ENCODE results near the gene CAPN5.

Gene CAPN5

DNA sequence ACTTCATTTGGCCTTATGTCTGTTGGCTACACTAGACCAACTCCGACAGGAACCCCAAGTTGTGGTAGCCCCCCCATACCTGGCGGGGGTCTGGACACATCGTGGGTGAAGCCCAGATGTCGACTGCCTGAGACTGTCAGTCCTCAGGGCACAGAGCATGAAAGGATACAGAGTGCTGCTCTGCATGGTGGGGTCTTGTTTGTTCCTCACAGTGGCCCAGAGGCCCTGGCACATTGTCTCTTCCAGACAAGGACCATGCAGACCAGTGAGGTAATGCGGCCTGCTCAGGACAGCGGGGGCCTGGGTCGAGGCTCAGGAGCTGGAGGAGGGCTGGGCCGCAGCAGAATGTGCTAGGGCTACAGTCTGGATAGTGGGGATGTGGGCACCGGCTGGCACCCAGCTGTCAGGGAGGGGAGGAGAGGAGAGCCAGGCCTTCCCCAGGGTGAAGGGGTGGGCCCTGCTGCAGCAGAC, 14.6 kb downstream of the CAPN5 start:
- peaks cover 6% of the 10 kb centered on the region for H3K9me3 Mint-ChIP-seq
- H3K27ac Mint-ChIP-seq: no peak overlapping the region
- H3K4me1 Mint-ChIP-seq (ENCODE audit: low read depth): peaks cover 32% of the 10 kb centered on the region
- no peaks in the 10 kb centered on the region for H3K27me3 Mint-ChIP-seq
- no peak overlapping the region for H3K4me3 Mint-ChIP-seq
- no peaks in the 10 kb centered on the region for H3K36me3 Mint-ChIP-seq (ENCODE audit: low read depth)

DNA sequence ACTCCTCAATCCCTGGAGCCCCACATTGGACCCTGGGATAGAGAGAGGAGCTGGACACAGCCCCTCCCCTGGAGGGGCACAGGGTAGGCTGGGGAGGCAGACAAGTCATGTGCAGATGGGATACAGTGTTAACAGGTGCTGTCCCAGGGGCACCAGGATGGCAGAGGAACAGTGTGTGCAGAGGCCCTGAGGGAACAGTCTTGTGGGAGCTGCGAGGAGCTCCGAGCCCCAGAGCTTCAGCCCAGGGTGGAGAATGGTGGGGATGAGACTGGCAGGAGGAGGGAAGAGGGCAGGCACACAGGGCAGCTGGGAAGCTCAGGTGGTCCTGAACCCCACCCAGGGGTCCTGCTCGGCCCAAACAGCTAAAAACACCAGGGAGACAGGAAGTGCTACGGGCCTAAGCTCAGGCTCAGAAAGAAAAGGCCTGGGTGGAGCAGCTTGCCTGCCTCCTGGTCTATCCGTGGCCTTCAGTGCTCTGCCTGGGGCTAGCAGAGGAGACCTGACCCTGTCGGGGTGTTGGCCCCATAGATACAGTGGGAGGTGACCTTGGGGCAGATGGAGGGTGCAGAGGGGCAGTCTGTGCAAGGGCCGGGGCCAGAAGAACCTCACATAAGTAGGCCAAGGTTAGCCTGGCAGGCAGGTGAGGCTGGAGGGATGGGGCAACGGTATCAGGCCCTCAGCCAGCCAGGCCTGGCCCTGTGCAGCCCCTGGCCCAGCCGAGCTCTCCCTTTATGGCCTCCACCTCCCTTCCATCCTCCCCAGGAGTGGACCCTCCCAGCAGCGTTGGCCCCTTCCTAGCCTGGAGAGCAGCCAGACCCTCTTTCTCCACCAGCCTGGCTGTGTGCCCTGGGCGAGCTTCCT, 15.4 kb downstream of the CAPN5 start:
- Mint-ChIP-seq H3K27me3 (no peaks in the 10 kb centered on the region), H3K36me3 (ENCODE audit: low read depth) (no peaks in the 10 kb centered on the region), H3K4me3 (peak overlapping the region; percentile 74), H3K9me3 (peaks cover 6% of the 10 kb centered on the region), H3K4me1 (ENCODE audit: low read depth) (peaks cover 32% of the 10 kb centered on the region), H3K27ac (peak overlapping the region; percentile 96)

DNA sequence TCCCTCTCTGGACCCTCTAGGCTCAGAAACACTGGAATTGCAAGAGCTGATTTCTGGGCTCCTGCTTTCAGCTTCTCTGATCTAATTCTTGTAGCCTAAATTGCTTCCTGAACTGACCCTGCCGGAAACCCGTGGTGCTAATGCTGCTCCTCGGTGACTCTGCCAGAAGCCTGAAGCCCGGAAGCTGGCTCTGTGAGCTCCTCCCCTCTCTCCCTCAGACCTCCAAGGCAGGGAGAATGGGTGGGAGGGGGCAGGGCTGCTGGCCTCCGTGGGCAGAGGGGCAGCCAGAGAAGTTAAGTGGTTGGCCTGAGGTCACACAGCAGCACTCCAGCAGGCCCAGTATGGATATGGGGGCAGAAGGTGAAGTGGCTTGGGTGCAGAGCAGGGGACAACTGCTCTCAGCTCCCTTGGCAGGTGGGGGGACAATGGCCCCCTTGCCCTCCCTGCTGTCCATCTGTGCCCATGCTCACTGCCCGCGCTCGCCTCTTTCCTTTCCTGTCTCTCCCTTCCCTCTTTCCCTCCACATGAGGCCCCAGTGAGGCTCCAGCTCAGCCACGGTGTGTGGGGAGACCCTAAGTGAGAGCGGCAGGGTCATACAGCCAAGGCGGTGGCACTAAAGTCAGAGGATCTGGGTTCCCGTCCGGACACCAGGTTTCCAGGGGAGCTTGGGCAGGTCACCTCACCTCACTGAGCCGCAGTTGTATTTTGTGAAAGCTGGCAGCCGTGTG, 16.2 kb downstream of the CAPN5 start:
- no peaks in the 10 kb centered on the region for H3K27me3 Mint-ChIP-seq
- H3K4me3 Mint-ChIP-seq: peak overlapping the region; percentile 74
- peak overlapping the region; percentile 96 for H3K27ac Mint-ChIP-seq
- peaks cover 6% of the 10 kb centered on the region for H3K9me3 Mint-ChIP-seq
- peaks cover 32% of the 10 kb centered on the region for H3K4me1 Mint-ChIP-seq (ENCODE audit: low read depth)
- no peaks in the 10 kb centered on the region for H3K36me3 Mint-ChIP-seq (ENCODE audit: low read depth)

DNA sequence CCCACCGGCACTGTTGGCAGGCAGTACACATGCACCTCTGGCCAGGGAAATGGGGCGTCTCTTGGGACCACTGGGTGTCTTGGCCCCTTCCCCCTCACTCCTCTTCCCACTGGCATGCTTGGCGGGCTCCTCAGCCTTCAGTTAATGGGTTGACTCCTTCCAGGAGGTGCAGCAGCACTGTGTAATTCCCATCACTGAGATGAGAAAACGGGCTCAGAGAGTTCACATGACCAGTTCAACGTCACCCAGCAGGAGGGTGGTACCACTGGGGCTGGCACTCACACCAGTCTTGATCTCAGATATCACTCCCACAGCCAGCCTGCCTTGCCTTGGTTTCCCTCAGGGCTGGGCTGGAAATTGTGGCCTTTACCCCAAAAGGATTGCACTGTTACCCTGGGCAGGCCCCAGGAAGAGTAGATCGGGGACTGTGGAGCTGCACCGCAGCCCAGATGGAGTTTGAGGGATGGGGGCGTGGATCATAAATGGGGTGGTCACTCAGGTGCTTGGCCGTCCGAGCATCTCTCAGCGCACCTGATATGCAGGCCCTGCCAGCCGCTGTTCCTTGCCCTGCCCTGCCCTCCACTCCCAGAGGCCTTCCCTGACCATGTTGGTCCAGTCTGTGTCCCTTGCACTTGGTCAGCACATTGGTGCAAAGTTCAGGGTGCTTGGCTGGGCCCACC, 16.9 kb downstream of the CAPN5 start:
- H3K27me3 Mint-ChIP-seq: no peaks in the 10 kb centered on the region
- H3K9me3 Mint-ChIP-seq: peaks cover 4% of the 10 kb centered on the region
- H3K4me3 Mint-ChIP-seq: no peak overlapping the region
- peaks cover 32% of the 10 kb centered on the region for H3K4me1 Mint-ChIP-seq (ENCODE audit: low read depth)
- no peak overlapping the region for H3K27ac Mint-ChIP-seq
- H3K36me3 Mint-ChIP-seq (ENCODE audit: low read depth): no peaks in the 10 kb centered on the region

DNA sequence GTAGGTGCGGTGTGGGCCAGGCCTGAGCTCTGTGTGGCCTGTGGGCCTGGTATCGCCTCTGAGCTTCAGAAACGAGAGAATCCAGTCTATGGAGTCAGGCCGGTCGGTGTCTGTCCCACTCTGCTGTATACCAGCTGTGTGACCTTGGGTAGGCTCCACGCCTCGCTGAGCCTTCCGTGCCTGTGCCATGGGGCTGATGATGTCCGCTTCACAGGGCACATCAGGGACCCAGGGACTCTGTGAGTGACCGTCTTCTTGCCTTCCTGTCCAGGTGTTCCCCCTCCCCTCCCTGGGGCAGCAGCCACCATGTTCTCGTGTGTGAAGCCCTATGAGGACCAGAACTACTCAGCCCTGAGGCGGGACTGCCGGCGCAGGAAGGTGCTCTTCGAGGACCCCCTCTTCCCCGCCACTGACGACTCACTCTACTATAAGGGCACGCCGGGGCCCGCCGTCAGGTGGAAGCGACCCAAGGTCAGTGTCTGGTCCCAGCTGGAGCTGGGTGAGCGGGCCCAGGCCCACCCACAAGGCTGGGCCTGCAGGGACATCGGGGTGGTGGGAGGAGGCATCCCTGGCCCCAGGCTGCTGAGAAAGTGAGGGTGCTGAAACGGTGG, 17.9 kb downstream of the CAPN5 start:
- no peak overlapping the region for H3K27ac Mint-ChIP-seq

DNA sequence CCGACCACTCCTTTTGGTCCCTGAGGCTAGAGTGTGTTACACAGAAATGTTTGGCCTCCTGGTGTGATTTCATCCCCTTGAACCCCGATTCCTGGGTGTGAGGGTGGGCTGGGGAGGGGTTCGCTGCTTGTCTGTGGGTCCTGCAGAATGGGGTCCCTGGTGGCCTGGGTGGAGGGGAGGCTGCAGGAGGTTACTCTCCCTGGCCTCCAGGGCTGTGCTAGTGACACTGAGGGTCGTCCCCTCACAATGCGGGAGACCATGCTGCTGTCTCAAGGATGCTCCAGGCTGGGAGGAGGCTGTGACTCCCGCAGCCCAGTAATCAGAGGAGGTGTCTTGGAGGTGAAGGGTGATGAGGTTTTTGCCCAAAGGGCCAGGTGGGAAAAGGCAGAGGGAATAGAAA, 18.9 kb downstream of the CAPN5 start:
- no peaks in the 10 kb centered on the region for H3K27me3 Mint-ChIP-seq
- H3K9me3 Mint-ChIP-seq: no peaks in the 10 kb centered on the region
- H3K27ac Mint-ChIP-seq: no peak overlapping the region
- H3K36me3 Mint-ChIP-seq (ENCODE audit: low read depth): no peaks in the 10 kb centered on the region
- H3K4me3 Mint-ChIP-seq: no peak overlapping the region
- peaks cover 24% of the 10 kb centered on the region for H3K4me1 Mint-ChIP-seq (ENCODE audit: low read depth)

More for the DNA sequence above, 17.9 kb downstream of the CAPN5 start:
- Mint-ChIP-seq H3K4me3 (no peak overlapping the region), H3K4me1 (ENCODE audit: low read depth) (peaks cover 31% of the 10 kb centered on the region), H3K36me3 (ENCODE audit: low read depth) (no peaks in the 10 kb centered on the region), H3K9me3 (no peaks in the 10 kb centered on the region), H3K27me3 (no peaks in the 10 kb centered on the region)

DNA sequence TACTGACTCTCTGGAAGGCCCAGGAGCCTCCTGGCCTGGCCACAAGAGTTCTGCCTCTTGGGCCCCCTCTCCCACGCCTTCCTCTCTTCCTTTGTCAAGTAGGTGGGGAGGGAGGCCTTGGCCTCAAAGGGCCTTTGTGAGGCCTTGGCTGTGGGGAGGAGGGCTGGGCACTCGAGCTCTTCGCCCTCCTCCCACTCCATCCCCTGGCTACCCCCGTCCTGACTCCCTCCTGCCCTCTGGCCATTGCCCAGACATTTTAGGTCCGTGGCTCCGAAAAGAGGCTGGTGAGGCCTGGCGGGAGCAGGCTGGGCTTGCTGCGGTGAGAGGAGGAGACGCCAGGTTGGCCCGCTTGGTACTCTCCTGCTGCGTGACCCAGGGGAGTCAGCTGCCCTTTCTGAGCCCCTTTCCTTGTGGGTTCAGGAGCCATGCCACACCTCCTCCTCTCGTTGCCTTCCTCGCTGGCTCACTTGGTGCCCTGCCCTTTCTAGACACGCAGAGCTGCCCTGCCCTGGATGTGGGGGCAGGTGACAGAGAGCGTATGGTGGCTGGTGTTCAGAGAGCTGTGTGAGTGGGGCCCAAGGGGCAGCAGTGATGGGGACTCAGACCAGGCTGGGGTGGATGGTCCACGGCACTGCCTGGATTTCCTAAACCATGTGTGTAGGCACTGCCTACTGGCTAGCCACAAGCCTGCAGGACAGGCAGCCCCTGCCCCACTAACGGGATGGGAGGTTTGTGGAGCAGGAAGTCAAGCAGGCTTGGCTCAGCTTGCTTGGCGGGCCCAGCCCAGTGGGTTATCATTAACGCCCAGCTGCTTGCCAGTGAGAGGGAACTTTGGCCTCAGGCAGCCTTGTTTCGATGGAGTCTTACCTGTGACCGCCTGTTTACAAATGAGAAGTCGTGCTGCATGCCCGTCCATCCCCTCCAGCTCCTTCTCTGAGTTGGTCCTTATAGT, 20.0 kb downstream of the CAPN5 start:
- H3K27ac Mint-ChIP-seq: no peak overlapping the region
- H3K36me3 Mint-ChIP-seq (ENCODE audit: low read depth): no peaks in the 10 kb centered on the region
- peaks cover 19% of the 10 kb centered on the region for H3K4me1 Mint-ChIP-seq (ENCODE audit: low read depth)
- no peaks in the 10 kb centered on the region for H3K27me3 Mint-ChIP-seq
- no peaks in the 10 kb centered on the region for H3K9me3 Mint-ChIP-seq
- no peak overlapping the region for H3K4me3 Mint-ChIP-seq

DNA sequence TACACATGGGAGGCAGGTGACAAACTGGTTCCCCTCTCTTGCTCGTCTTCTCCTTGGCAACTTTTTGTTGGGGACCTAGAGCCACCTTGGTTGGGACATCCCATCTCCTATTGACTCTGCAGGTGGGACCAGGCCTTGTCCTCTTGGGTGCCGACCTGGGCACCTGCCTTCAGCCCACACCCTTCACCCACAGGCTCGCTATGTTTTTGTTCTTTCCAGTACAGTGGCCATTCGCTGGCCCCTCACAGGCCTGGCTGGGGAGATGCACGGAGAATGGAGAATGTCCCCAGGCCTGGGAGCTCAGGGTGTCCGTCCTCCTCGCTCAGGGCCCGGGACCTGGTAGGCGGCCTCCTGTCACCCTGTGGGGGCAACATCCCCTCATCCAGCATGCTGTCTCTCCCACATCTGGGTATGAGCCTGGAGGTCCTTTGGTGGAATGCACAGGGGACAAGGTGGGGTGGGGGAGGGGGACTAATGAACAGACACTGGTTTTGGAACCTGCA, 21.0 kb downstream of the CAPN5 start:
- Mint-ChIP-seq H3K36me3 (ENCODE audit: low read depth) (no peaks in the 10 kb centered on the region), H3K4me3 (no peak overlapping the region), H3K9me3 (no peaks in the 10 kb centered on the region), H3K27ac (no peak overlapping the region), H3K27me3 (no peaks in the 10 kb centered on the region), H3K4me1 (ENCODE audit: low read depth) (peaks cover 9% of the 10 kb centered on the region)

DNA sequence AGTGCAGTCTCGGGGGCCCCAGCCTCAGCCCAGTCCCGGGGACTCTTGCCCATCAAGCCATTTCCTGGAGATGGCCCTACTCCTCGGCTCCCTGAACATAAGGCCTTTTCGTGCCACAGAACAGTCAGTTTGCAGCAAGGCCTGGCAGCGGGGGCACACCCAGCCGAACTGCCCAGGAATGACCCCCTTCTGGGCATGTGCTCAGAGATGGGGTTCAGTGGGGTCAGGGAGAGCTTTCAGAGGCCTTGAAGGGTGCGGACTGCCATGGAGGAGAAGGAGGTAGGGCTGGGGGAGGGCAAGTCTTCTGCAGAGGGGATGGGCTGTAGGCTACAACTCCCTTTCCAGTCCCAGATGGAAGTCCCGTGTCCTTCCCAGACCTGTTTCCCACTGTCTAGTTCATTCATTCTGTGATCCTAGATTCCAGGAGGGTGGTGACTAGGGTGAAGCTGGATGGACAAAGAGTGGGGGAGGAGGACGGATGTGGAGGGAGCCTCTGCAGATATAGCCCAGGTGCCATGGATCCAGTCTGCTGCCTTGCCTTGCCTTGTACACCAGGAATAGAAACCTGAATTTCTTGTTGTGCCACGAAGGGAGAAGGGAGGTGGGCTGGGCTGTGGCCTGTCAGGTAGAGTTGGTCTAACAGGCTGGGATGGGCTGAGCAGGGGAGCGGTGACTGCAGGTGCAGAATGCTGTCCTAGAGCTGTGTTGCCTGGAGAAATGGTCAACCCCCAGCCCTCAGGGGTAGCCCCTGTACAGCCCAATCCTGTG, 21.6 kb downstream of the CAPN5 start:
- Mint-ChIP-seq H3K27ac (no peak overlapping the region), H3K4me1 (ENCODE audit: low read depth) (peaks cover 2% of the 10 kb centered on the region), H3K9me3 (no peaks in the 10 kb centered on the region), H3K27me3 (no peaks in the 10 kb centered on the region), H3K4me3 (no peak overlapping the region), H3K36me3 (ENCODE audit: low read depth) (no peaks in the 10 kb centered on the region)

DNA sequence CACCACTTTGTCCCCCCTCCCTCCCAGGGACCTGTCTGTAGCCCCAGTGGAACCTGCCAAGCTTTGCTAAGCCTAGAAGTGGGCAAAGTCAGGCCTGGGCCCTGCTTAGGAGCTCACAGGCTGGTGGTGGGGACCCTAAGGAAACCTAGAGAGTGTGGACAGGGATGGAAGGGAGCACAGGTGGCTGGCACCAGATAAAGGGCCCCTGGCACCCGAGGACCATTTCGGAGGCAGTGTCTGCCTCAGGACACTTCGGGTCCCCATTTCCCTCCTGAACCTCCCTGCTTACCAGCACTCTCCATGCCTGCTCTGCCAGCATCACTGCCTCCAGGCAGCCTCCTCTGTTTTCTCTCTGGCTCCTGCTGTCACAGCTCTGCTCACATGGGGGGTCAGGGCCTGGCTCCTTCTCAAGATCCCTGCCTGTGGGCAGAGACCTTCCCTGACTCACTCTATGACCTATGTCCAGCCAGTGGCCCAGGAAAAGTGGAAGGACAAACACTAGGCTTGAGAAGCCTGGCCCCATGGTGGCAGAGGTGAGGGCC, 22.3 kb downstream of the CAPN5 start:
- Mint-ChIP-seq H3K9me3 (no peaks in the 10 kb centered on the region), H3K36me3 (ENCODE audit: low read depth) (no peaks in the 10 kb centered on the region), H3K27ac (no peak overlapping the region), H3K4me1 (ENCODE audit: low read depth) (no peaks in the 10 kb centered on the region), H3K4me3 (no peak overlapping the region), H3K27me3 (no peaks in the 10 kb centered on the region)

DNA sequence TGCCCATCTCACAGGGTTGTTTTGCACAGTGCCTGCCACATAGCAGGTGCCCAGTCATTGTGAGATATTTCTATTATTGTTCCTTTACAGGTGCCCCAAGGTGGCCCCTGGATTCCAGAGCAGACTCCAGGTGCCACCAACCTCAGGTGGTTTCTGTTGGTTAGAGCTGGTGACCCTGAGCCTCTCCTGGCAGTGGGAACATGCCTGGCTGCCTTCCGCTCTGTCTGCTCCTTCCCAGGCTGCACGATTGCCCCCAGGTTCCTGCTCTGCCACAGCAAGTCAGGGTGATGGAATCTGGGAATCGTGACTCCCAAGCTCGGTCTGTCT, 23.2 kb downstream of the CAPN5 start:
- Mint-ChIP-seq H3K36me3 (ENCODE audit: low read depth) (no peaks in the 10 kb centered on the region), H3K27me3 (no peaks in the 10 kb centered on the region), H3K9me3 (no peaks in the 10 kb centered on the region), H3K4me1 (ENCODE audit: low read depth) (no peaks in the 10 kb centered on the region), H3K27ac (no peak overlapping the region), H3K4me3 (no peak overlapping the region)

DNA sequence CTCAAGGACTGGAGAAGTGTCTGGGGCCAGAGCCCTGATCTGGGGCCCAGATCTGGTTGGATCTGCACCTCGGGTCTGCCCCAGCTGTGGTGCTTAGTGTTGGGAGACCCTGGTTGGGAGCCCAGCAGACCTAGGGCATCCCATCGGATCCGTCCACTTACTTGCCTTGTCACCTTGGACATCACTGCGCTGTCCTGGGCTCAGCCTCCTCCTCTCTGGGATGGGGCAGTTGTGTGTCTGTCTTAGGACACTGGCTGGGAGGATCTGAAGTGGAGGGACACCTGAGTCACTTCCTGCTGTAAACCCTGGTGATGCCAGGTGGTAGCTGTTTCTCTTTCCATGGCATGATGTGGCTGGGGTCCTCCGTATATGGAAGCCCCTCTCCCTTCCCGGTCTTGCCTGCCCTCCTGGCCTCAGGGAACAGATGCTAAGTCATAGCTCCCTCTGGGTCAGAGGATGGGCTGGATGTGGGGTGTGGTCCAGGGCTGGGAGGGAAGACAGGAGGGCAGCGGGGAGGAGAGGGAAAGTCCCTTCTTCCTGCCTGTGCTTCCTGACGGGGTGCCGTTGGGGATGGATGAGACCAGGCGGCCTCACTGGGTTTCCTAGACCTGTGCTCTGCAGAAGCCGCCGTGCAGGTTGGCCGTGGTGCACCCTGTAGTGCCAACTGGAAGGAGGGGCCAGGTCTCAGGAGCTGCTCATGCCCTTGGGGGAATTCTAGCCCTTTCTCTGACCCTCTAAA, 23.8 kb downstream of the CAPN5 start:
- no peaks in the 10 kb centered on the region for H3K4me1 Mint-ChIP-seq (ENCODE audit: low read depth)
- H3K4me3 Mint-ChIP-seq: no peak overlapping the region
- no peaks in the 10 kb centered on the region for H3K27me3 Mint-ChIP-seq
- no peaks in the 10 kb centered on the region for H3K9me3 Mint-ChIP-seq
- no peaks in the 10 kb centered on the region for H3K36me3 Mint-ChIP-seq (ENCODE audit: low read depth)
- no peak overlapping the region for H3K27ac Mint-ChIP-seq

All from stimulated activated naive CD8-positive, alpha-beta T cell treated with anti-CD3 and anti-CD28 coated beads, Interleukin-15, Interleukin-2, amounts not matched to agents 100 ng/mL and 50 ng/mL, for 24 hours (primary cell).